ENCODE results near the gene NDNF. TPM values are rescaled to one million over a fixed set of nuclear protein-coding genes. Genes with fewer than 3 reads are reported as not detected.
A peak's percentile ranks its signal among the peaks of the same experiment; 100 is the strongest.

The NDNF gene
- polyA plus RNA-seq, 3 donors, result not detected

DNA sequence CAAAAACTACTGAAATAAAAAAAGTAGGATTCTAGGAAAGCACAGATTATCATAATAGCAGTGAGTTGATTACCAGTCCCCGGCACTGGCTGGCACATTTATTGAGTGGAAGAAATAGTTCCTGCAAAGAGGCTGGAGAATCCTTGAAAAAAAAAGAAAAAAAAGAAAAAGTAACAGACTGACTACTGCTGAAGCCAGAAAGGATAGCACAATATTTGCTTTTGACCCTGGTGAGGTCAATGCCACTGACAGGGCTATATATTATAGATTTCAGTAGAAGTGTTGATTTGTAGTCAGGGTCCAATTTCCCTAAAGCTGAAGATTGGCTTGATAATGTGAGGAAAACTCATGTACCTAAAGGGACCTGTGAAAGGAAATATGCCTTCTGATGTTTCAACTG lies 64.7 kb downstream of the NDNF start:
- no peaks in the 10 kb centered on the region for H3K27me3 ChIP-seq (ENCODE audit: control insufficient read depth in 2 of 2, insufficient read depth in 2 of 2, low read length in 2 of 2)
- no peaks in the 10 kb centered on the region for H3K79me2 ChIP-seq (ENCODE audit: insufficient read depth, low read length)
- H3K27ac ChIP-seq (ENCODE audit: low read depth in 1 of 2, low read length in 2 of 2), result no peak overlapping the region
- TF ChIP-seq, protein P1, sequence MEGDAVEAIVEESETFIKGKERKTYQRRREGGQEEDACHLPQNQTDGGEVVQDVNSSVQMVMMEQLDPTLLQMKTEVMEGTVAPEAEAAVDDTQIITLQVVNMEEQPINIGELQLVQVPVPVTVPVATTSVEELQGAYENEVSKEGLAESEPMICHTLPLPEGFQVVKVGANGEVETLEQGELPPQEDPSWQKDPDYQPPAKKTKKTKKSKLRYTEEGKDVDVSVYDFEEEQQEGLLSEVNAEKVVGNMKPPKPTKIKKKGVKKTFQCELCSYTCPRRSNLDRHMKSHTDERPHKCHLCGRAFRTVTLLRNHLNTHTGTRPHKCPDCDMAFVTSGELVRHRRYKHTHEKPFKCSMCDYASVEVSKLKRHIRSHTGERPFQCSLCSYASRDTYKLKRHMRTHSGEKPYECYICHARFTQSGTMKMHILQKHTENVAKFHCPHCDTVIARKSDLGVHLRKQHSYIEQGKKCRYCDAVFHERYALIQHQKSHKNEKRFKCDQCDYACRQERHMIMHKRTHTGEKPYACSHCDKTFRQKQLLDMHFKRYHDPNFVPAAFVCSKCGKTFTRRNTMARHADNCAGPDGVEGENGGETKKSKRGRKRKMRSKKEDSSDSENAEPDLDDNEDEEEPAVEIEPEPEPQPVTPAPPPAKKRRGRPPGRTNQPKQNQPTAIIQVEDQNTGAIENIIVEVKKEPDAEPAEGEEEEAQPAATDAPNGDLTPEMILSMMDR (IDR thresholded peaks at IDR 0.05), result no peak
- H2AFZ ChIP-seq (ENCODE audit: insufficient read depth, low read depth, low read length, poor library complexity, severe bottlenecking), result no peak overlapping the region
- no peak overlapping the region for H3K4me3 ChIP-seq (replicated peaks in 1 of 3; ENCODE audit: low read depth in 2 of 3, low read length in 3 of 3)
- Mint-ChIP-seq H3K27ac (peak overlapping the region in 1 of 7 donors; percentile 2), H3K9me3 (peaks cover 0 to 4% (median 2%) of the 10 kb centered on the region in 7 donors), H3K4me1 (no peaks in the 10 kb centered on the region), H3K27me3 (ENCODE audit: low read depth in 3 of 3) (peaks cover 0 to 3% (median 0%) of the 10 kb centered on the region in 3 donors), H3K4me3 (no peak overlapping the region), H3K36me3 (no peaks in the 10 kb centered on the region)
- no peaks in the 10 kb centered on the region for H4K20me1 ChIP-seq (ENCODE audit: insufficient read depth, low read length)
- intact Hi-C loops (cut with micrococcal nuclease), result no loop called here
- H3K9me3 ChIP-seq (replicated peaks in 1 of 2; ENCODE audit: control insufficient read depth in 1 of 2, insufficient read depth in 1 of 2, low read length in 2 of 2), result no peaks in the 10 kb centered on the region
- H3K4me1 ChIP-seq (ENCODE audit: control insufficient read depth in 1 of 2, insufficient read depth in 2 of 2, low read length in 2 of 2), result no peaks in the 10 kb centered on the region
- H3K36me3 ChIP-seq (replicated peaks in 1 of 2; ENCODE audit: control insufficient read depth in 1 of 2, insufficient read depth in 2 of 2, low read length in 2 of 2), result no peaks in the 10 kb centered on the region
- H3K9ac ChIP-seq (ENCODE audit: insufficient read depth, low read length, poor library complexity, severe bottlenecking), result no peak overlapping the region
- H3K4me2 ChIP-seq (replicated peaks; ENCODE audit: extremely low read depth, low read length, poor library complexity, severe bottlenecking), result no peak overlapping the region
- no peak for DNase-seq
- no CpG with 5 or more reads among the region's 1 CpG for WGBS (ENCODE audit: insufficient coverage)

DNA sequence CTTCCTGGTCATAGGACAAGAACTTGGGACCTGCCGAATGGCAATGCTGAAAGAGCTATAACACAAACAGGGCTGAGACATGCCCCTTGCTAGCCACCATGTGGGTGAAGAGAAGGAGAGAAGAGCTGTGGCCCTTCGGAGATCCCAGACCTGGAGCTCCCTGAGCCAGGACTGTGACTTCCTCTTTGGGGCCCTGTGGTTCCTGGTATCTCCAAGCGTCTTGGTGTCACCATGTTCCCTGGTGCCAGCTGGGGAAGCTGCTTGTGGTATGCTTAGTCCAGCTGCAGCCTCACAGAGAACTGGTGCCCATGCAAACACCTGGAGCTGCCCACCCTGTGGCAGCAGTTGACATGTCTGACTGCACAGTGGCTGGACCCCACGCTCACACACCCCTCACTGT lies 68.5 kb downstream of the NDNF start:
- H3K9me3 Mint-ChIP-seq, result peaks cover 0 to 12% (median 9%) of the 10 kb centered on the region in 7 donors
- H3K4me3 Mint-ChIP-seq, result no peak overlapping the region
- no peak overlapping the region for H3K27ac Mint-ChIP-seq
- intact Hi-C loops (cut with micrococcal nuclease), result no loop called here
- Histone ChIP-seq H3K27me3 (ENCODE audit: control insufficient read depth in 2 of 2, insufficient read depth in 2 of 2, low read length in 2 of 2) (no peaks in the 10 kb centered on the region), H2AFZ (ENCODE audit: insufficient read depth, low read depth, low read length, poor library complexity, severe bottlenecking) (no peak overlapping the region), H3K36me3 (replicated peaks in 1 of 2; ENCODE audit: control insufficient read depth in 1 of 2, insufficient read depth in 2 of 2, low read length in 2 of 2) (no peaks in the 10 kb centered on the region), H3K4me3 (replicated peaks in 1 of 3; ENCODE audit: low read depth in 2 of 3, low read length in 3 of 3) (no peak overlapping the region), H3K4me1 (ENCODE audit: control insufficient read depth in 1 of 2, insufficient read depth in 2 of 2, low read length in 2 of 2) (no peaks in the 10 kb centered on the region), H3K27ac (ENCODE audit: low read depth in 1 of 2, low read length in 2 of 2) (no peak overlapping the region), H3K9me3 (replicated peaks in 1 of 2; ENCODE audit: control insufficient read depth in 1 of 2, insufficient read depth in 1 of 2, low read length in 2 of 2) (peaks cover 0 to 5% of the 10 kb centered on the region in 2 donors), H3K79me2 (ENCODE audit: insufficient read depth, low read length) (no peaks in the 10 kb centered on the region), H3K4me2 (replicated peaks; ENCODE audit: extremely low read depth, low read length, poor library complexity, severe bottlenecking) (no peak overlapping the region), H4K20me1 (ENCODE audit: insufficient read depth, low read length) (no peaks in the 10 kb centered on the region), H3K9ac (ENCODE audit: insufficient read depth, low read length, poor library complexity, severe bottlenecking) (no peak overlapping the region)
- no peaks in the 10 kb centered on the region for H3K36me3 Mint-ChIP-seq
- no peak for DNase-seq
- TF ChIP-seq, protein P1 (IDR thresholded peaks at IDR 0.05), result no peak
- WGBS (ENCODE audit: insufficient coverage), result 45% methylated on average over 2 of the region's 4 CpGs
- peaks cover 0 to 3% (median 2%) of the 10 kb centered on the region in 3 donors for H3K27me3 Mint-ChIP-seq (ENCODE audit: low read depth in 3 of 3)
- H3K4me1 Mint-ChIP-seq, result no peaks in the 10 kb centered on the region
